Stimulated activated CD4-positive, alpha-beta T cell treated with anti-CD3 and anti-CD28 coated beads, Interleukin-1b, Interleukin-23, amount 100 ng/mL, for 1 hour (primary cell): ENCODE data around the gene LTBP1.
"Not testable (repeated sequence)": the region's sequence is repeated elsewhere in the genome, so short reads cannot be mapped to it uniquely, and the experiment has no call there.

Experiments
- DNase-seq, 2 donors: peaks; one replicate each; pipeline ENCODE4 v3.0.0-alpha.2; 2020; ENCODE audit warnings: low read depth in 2 of 2

LTBP1 gene

GRCh38 chr2:33425161-33425560, 478.4 kb downstream of the LTBP1 start:
- no peak for DNase-seq

GRCh38 chr2:33425586-33426031, 478.9 kb downstream of the LTBP1 start:
- no peak for DNase-seq

- DNase-seq, result no peak
These were observed 480.0 kb downstream of the LTBP1 start for GRCh38 chr2:33426666-33427231.

DNA sequence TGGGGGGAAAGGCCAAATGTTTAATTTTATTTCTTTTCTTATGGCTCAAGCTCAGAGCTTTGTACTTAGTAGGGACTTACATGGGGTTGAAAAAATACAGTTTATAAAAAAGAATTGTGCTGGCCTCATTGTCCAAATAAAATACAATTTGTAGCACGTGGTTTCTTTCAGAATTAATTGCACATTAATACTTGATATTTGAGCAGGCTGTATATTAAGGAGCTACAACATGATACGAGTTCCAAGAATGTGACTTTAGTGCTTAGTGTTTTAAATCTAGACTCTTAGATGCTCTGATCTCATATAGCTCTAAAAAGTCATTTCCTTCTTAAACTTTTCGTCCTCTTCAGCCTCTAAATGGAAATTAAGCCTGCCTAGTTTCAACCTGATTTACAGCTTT, 483.3 kb downstream of the LTBP1 start:
- DNase-seq, result no peak

DNA sequence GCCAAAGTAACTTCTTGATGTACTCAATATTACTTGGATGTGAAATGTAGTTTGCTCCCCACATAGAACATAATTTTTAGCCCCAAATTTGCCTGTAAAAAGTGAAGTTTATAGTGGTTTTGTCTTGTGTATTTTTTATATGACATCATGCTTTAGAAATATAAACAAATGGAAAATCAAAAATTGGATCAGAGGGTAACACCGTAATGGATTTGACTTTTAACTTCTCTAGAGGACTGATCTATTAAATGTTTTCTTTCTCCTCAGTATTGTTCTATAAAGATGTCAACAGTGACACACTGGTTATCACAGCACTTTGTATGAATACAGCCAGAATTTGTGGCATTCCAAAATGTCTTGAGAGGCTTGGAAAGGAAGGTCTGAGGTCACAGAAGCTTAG, 484.1 kb downstream of the LTBP1 start:
- DNase-seq, result no peak

DNA sequence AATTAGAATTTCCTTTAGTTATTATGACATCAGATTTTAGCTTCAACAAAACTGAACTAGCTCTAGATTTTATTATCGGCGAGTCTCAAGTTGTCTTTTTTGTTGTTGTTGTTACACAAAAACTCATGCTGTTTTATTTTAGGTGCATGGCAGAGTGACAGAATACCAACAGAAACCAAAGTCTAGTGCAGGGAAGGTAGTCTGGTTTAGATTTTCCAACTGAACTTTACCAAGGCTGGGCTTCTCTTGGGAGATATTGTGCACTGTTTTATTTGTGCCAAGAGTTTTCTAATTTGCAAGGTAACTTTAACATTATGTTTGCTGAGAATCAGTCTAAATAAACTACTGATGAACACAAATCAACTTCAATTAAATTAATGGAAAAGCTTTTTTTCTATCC, 486.1 kb downstream of the LTBP1 start:
- DNase-seq, result no peak

- DNase-seq, result no peak
These were observed 486.8 kb downstream of the LTBP1 start for GRCh38 chr2:33433279-33434235.

DNA sequence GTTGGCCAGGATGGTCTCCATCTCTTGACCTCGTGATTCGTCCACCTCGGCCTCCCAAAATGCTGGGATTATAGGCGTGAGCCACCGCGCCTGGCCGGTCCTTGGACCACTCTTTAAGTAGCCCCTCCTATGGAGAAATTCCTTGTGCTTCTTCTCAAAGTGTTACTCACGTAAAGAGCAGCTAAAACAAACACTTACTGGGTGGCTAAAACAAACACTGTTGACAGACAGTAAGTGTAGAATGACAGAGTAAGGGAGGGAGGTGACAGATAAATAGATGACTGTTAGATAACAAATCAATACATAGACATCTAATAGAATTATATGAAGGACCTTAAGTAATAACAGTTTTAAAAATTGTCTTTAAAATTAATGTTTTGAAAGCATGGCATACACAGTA, 488.8 kb downstream of the LTBP1 start:
- no peak for DNase-seq

DNA sequence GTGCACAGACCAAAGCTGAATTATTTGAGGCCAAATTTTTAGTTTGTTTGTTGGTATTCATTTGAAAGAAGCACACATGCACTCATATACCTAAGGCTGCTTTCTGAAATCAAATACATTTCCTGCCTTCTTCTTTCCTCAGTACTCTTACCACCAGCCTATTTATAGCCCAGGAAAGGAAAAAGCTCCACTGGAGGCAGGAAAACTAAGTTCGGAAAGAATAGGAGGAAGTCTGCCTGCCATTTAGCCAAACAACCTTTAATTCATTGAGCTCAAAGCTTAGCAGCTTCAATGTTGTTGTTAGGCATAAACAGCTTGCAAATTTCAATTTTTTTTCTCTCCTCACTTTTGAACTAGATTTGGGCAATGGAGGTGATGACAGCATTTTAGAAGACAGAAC, 489.3 kb downstream of the LTBP1 start:
- no peak for DNase-seq

DNA sequence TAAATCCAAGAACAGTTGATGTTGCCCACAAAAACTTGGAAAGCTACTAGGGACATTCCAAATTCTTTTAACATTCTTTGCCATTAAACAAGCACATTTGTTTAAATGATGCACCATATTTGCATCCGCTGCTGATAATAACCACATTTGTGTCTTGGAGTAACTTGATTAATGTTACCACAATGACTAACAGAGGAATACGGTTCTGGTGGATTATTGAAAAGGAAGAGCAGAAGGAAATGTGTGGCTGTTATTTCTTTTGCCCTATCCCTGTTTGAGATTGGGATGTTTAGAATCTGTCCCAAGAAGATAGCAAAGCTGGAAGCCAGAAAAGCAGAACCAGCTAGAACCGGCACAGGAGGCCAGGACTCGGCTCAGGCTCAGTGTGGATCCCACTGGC, 490.5 kb downstream of the LTBP1 start:
- DNase-seq, result no peak

- DNase-seq, result no peak
These were observed 491.1 kb downstream of the LTBP1 start for GRCh38 chr2:33437815-33438214.

GRCh38 chr2:33441235-33441810, 494.6 kb downstream of the LTBP1 start:
- DNase-seq, result no peak

- not testable (repeated sequence) for DNase-seq
These were observed 495.3 kb downstream of the LTBP1 start for GRCh38 chr2:33442052-33442451.

DNA sequence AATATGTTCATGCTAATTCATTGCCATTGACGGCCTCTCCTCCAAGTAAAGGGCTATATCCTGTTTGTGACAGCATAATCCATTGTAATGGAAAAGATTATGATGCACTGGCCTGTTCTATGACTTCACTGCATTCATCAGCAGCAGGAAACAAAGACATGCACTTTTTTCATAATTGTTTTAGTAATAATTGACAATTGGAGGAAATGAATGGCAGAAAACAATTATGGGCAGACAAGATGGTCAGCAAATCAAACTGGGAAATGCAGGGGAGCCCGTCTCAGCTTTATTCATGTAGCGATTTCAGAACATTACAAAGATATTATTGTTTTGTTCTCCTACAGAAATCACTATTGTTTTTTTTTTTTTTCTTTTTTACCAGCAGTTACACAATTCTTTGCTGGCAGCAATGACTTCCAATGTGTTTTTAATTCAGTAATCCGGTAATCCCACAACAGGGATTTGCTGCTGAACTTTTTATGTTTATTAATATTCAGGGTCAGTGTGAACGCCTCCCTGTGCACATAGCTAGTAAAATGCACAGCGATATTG, 495.9 kb downstream of the LTBP1 start:
- no peak for DNase-seq

- DNase-seq, result no peak
These were observed 496.6 kb downstream of the LTBP1 start for GRCh38 chr2:33443274-33443829.

GRCh38 chr2:33444967-33445366, 498.2 kb downstream of the LTBP1 start:
- DNase-seq, result no peak

DNA sequence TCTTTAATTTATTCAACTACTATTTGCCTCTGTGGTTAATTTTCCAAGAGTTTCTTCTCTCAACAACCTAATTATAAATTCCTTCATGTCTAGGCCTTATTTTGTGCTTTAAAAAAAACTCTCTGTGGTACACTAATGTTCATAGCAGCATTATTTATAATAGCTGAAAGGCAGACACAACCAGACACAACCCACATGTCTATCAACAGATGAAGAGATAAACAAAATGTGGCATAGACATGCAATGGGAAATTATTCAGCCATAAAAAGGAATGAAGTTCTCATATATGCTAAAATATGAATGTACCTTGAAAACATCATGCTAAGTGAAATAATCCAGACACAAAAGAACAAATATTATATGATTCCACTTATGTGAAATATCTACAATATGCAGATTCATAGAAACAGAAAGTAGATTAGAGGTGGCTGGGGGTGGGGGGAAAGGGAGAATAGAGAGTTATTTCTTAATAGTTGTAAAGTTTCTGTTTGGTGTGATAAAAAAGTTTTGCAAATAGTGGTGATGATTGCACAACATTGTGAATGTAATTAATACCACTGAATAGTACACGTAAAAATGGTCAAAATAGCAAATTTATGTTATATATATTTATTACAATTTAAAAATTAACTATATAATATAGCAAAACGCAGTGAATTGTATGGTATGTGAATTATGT, 501.6 kb downstream of the LTBP1 start:
- no peak for DNase-seq
